ENCODE measurements around the gene PNLDC1. TPM values are rescaled to one million over a fixed set of nuclear protein-coding genes. Genes with fewer than 3 reads are reported as not detected.

The PNLDC1 gene
- total RNA-seq, 2 donors from 2014 or later, result 0.54 TPM; not detected in 1

DNA sequence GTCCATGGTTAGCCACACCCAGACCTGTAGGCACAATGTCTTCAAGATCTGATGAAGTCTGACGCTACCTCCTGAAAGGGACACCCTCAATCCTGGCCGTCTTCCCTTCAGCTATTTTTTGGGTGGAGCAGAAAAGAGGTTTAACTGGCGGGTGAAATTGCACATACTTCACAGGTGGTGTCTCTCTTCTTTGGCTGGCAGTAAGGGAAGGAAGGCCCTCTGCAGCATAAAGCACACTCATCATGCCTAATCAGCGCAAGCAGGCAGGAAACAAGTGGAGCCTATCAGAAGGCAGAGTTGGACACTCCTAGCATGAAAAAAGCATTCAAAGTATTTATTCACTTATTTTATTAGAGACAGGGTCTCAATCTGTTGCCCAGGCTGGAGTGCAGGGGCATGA is 32.9 kb downstream of the PNLDC1 start:
- Histone ChIP-seq H3K4me1 (ENCODE audit: control insufficient read depth in 1 of 2, low read depth in 2 of 2) (peaks cover 10 to 24% of the 10 kb centered on the region in 2 donors), H3K9me3 (no peaks in the 10 kb centered on the region), H3K27ac (no peak overlapping the region), H3K4me3 (no peak overlapping the region), H3K36me3 (no peaks in the 10 kb centered on the region), H3K27me3 (replicated peaks; ENCODE audit: insufficient read depth) (no peaks in the 10 kb centered on the region)
- DNase-seq (ENCODE audit: low spot score) (no peak), ATAC-seq (ENCODE audit: insufficient number of reproducible peaks, low FRiP score, low read depth) (no peak)
- TF ChIP-seq, protein P1, sequence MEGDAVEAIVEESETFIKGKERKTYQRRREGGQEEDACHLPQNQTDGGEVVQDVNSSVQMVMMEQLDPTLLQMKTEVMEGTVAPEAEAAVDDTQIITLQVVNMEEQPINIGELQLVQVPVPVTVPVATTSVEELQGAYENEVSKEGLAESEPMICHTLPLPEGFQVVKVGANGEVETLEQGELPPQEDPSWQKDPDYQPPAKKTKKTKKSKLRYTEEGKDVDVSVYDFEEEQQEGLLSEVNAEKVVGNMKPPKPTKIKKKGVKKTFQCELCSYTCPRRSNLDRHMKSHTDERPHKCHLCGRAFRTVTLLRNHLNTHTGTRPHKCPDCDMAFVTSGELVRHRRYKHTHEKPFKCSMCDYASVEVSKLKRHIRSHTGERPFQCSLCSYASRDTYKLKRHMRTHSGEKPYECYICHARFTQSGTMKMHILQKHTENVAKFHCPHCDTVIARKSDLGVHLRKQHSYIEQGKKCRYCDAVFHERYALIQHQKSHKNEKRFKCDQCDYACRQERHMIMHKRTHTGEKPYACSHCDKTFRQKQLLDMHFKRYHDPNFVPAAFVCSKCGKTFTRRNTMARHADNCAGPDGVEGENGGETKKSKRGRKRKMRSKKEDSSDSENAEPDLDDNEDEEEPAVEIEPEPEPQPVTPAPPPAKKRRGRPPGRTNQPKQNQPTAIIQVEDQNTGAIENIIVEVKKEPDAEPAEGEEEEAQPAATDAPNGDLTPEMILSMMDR (IDR thresholded peaks at IDR 0.05), result no peak

DNA sequence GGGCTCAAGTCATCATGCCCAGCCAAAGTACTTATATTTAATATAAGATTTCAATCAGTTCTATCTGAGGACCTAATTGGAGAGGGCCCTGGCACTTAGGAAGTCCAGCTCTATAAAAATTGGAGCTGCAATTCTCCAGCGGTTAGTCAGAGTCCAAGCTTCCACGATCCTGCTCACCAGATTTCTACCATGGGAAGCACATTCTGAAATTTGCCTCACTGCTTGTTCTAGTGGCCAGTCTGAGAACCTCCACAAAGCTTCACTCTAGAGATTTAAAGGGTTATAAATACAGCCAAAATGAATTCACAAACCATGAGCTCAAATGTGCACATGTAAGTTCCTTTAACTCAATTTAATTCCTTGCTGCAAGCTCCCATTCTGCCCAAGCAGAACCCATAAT is 33.5 kb downstream of the PNLDC1 start:
- DNase-seq (ENCODE audit: low spot score) (no peak), ATAC-seq (ENCODE audit: insufficient number of reproducible peaks, low FRiP score, low read depth) (no peak)
- H3K27ac ChIP-seq, result no peak overlapping the region

DNA sequence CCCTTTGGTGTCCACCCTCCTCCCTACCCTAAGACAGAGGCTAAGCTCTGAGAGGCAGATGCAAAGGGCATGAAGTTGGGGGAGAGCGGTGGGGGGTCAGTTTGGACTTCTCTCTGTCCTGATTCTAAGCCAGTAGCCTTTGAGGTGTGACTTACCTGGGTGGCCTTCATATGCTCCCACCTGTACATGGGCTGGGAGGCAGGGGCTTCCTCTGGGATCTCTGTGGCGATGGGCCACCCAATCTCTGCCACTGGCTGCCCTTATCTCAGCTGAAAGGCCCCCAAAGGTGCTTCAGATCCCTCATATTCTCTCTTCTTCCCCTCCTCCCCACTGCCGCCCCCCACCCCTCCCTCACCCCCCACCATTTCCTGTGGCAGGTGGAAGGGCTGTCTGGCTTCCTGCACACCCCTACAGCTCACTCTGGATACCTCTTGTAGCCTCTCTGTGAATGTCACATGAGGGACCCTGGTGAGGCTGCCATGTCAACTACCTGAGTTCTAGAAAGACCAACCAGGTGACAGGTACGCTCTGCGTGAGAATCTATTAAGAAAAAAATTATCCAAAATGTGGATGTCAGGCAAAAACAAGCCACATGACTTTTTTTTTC is 34.0 kb downstream of the PNLDC1 start:
- Histone ChIP-seq H3K4me3 (no peak overlapping the region), H3K27ac (no peak overlapping the region), H3K9me3 (no peaks in the 10 kb centered on the region), H3K4me1 (ENCODE audit: control insufficient read depth in 1 of 2, low read depth in 2 of 2) (peaks cover 10 to 24% of the 10 kb centered on the region in 2 donors), H3K27me3 (replicated peaks; ENCODE audit: insufficient read depth) (no peaks in the 10 kb centered on the region), H3K36me3 (no peaks in the 10 kb centered on the region)
- no peak for ATAC-seq (ENCODE audit: insufficient number of reproducible peaks, low FRiP score, low read depth)
- no peak for DNase-seq (ENCODE audit: low spot score)
- TF ChIP-seq, protein P1 (IDR thresholded peaks at IDR 0.05), result no peak

More for the DNA sequence above, 33.5 kb downstream of the PNLDC1 start:
- H3K9me3 ChIP-seq, result no peaks in the 10 kb centered on the region
- no peaks in the 10 kb centered on the region for H3K27me3 ChIP-seq (replicated peaks; ENCODE audit: insufficient read depth)
- H3K4me1 ChIP-seq (ENCODE audit: control insufficient read depth in 1 of 2, low read depth in 2 of 2), result peaks cover 10 to 24% of the 10 kb centered on the region in 2 donors
- H3K4me3 ChIP-seq, result no peak overlapping the region
- TF ChIP-seq, protein P1 (IDR thresholded peaks at IDR 0.05), result no peak
- no peaks in the 10 kb centered on the region for H3K36me3 ChIP-seq

DNA sequence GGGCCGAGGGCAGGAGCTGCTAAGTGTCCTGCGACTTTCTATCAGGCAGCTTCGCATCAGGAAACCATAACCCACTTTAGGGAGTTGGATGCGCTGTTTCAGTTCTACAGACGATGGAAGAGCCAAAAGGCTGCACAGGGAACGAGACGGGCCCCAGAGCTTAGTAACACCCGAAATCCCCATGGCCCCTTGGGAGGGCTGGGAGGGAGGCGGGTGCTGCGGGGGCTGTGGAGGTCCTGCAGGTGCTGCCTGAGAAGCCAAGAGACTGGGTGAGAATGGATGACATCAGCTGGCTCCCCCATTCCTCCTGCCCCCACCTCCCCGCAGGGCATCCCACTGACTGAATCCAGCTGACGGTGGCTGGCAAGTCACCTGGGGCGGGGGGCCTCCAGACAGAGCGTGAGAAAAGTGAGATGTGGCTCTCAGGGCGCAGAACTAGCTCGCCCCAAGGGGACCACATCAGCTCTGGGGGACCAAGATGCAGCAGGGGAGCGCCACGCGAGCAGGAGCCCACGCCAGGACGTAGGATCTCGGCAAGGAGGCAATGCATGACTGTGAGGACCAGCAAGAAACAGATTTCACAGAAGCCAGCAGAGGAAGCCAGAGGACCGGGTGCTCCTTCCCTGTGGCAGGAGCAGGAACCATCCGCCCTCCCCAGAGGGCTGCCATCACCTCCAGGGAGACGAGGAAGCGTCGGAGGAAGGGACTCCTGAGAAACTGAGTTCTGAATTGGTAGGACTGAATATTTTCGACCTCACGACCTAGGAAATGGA is 36.8 kb downstream of the PNLDC1 start:
- Histone ChIP-seq H3K4me1 (ENCODE audit: control insufficient read depth in 1 of 2, low read depth in 2 of 2) (peaks cover 10 to 24% of the 10 kb centered on the region in 2 donors), H3K27me3 (replicated peaks; ENCODE audit: insufficient read depth) (no peaks in the 10 kb centered on the region), H3K27ac (peak overlapping the region; percentile 70 to 85), H3K9me3 (no peaks in the 10 kb centered on the region), H3K36me3 (no peaks in the 10 kb centered on the region), H3K4me3 (peak overlapping the region; percentile 65)
- ATAC-seq (ENCODE audit: insufficient number of reproducible peaks, low FRiP score, low read depth), result no peak
- DNase-seq (ENCODE audit: low spot score), result no peak
- TF ChIP-seq, protein P1 (IDR thresholded peaks at IDR 0.05), result no peak

DNA sequence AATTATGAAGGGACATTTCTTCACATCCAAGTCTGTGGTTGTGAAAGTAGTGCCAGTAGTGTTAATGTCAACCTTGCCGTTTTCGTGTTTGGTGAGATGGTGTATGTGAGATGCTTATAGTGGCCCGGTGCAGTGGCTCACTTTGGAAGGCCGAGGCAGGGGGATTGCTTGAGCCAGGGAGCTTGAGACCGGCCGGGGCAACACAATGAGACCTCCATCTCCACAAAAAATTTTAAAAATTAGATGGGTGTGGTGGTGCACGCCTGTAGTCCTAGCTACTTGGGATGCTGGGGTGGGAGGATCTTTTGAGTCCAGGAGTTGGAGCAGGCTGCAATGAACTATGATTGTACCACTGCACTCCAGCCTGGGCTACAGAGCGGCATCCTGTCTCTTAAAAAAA is 37.4 kb downstream of the PNLDC1 start:
- TF ChIP-seq, protein P1 (IDR thresholded peaks at IDR 0.05), result no peak
- Histone ChIP-seq H3K27me3 (replicated peaks; ENCODE audit: insufficient read depth) (no peaks in the 10 kb centered on the region), H3K4me3 (no peak overlapping the region), H3K36me3 (no peaks in the 10 kb centered on the region), H3K9me3 (no peaks in the 10 kb centered on the region), H3K4me1 (ENCODE audit: control insufficient read depth in 1 of 2, low read depth in 2 of 2) (peaks cover 10 to 24% of the 10 kb centered on the region in 2 donors), H3K27ac (peak overlapping the region; percentile 70 to 85)
- no peak for ATAC-seq (ENCODE audit: insufficient number of reproducible peaks, low FRiP score, low read depth)
- no peak for DNase-seq (ENCODE audit: low spot score)

All from thoracic aorta (tissue), 2 donors.